Mesenchymal stem cell (in vitro differentiated cells and primary cell): ENCODE data around the gene PNPT1.

Experiments
- DNase-seq: peaks from one replicate; pipeline ENCODE4 v3.0.0-alpha.2; 2013
- H2AFZ ChIP-seq: one replicate; pipeline ENCODE4 v1.6.1; 2013; ENCODE audit warnings: low read depth, mild to moderate bottlenecking, control low read depth, inconsistent platforms, low read length, moderate library complexity
- H2AK5ac ChIP-seq: 2 replicates; pipeline ENCODE4 v1.6.1; 2013; ENCODE audit warnings: low read length, moderate library complexity, mild to moderate bottlenecking, inconsistent platforms; ENCODE audit not compliant: severe bottlenecking
- H2BK120ac ChIP-seq: one replicate; pipeline ENCODE4 v1.6.1; 2013; ENCODE audit warnings: low read depth, mild to moderate bottlenecking, inconsistent platforms, low read length, moderate library complexity
- H2BK12ac ChIP-seq, 2 experiments: one replicate each; pipeline ENCODE4 v1.6.1; 2013; ENCODE audit warnings: inconsistent platforms in 2 of 2, low read length in 2 of 2, mild to moderate bottlenecking in 2 of 2, moderate library complexity in 2 of 2, control low read depth in 1 of 2
- H2BK15ac ChIP-seq: one replicate; pipeline ENCODE4 v1.6.1; 2013; ENCODE audit warnings: mild to moderate bottlenecking, low read depth, inconsistent platforms; ENCODE audit not compliant: poor library complexity, severe bottlenecking
- H2BK5ac ChIP-seq: 2 replicates; pipeline ENCODE4 v1.6.1; 2013; ENCODE audit warnings: low read depth, mild to moderate bottlenecking, low read length, control low read depth, inconsistent platforms; ENCODE audit not compliant: poor library complexity, severe bottlenecking
- H3K14ac ChIP-seq, 2 experiments: one replicate each; pipeline ENCODE4 v1.6.1; 2013; ENCODE audit warnings: inconsistent platforms in 2 of 2, low read length in 2 of 2, control low read depth in 1 of 2, mild to moderate bottlenecking in 1 of 2, moderate library complexity in 1 of 2
- H3K18ac ChIP-seq, 2 experiments: one replicate each; pipeline ENCODE4 v1.6.1; 2013; ENCODE audit warnings: inconsistent platforms in 2 of 2, low read length in 2 of 2, control low read depth in 1 of 2, low read depth in 1 of 2, mild to moderate bottlenecking in 1 of 2
- H3K23ac ChIP-seq, 2 experiments: one replicate each; pipeline ENCODE4 v1.6.1; 2013; ENCODE audit warnings: inconsistent platforms in 2 of 2, low read length in 2 of 2, mild to moderate bottlenecking in 2 of 2, moderate library complexity in 2 of 2, control low read depth in 1 of 2
- H3K27ac ChIP-seq: 2 replicates; pipeline ENCODE4 v1.5.1; 2013; ENCODE audit warnings: mild to moderate bottlenecking, moderate library complexity, low read length, control low read depth, inconsistent platforms; ENCODE audit not compliant: poor library complexity, severe bottlenecking
- H3K27me3 ChIP-seq, 2 experiments: 2 replicates each; pipeline versions ENCODE4 v1.6.1 to v1.7.0; 2013; ENCODE audit warnings: low read length in 2 of 2, mild to moderate bottlenecking in 2 of 2, moderate library complexity in 2 of 2, control low read depth in 1 of 2, inconsistent platforms in 1 of 2; ENCODE audit not compliant: control insufficient read depth in 1 of 2, insufficient read depth in 1 of 2
- H3K36me3 ChIP-seq, 2 experiments: 2 replicates each; pipeline versions ENCODE4 v1.6.1 to v1.7.0; 2013; ENCODE audit warnings: low read length in 2 of 2, control low read depth in 1 of 2, inconsistent platforms in 1 of 2, low read depth in 1 of 2, mild to moderate bottlenecking in 1 of 2; ENCODE audit not compliant: insufficient read depth in 2 of 2, control insufficient read depth in 1 of 2
- H3K4ac ChIP-seq, 2 experiments: one replicate each; pipeline ENCODE4 v1.6.1; 2013; ENCODE audit warnings: inconsistent platforms in 2 of 2, low read length in 2 of 2, mild to moderate bottlenecking in 2 of 2, moderate library complexity in 2 of 2, control low read depth in 1 of 2, low read depth in 1 of 2
- H3K4me1 ChIP-seq: 2 replicates; pipeline ENCODE4 v1.6.1; 2013; ENCODE audit warnings: low read depth, low read length, control low read depth; ENCODE audit not compliant: control insufficient read depth, insufficient read depth
- H3K4me2 ChIP-seq: 2 replicates; pipeline ENCODE4 v1.6.1; 2013; ENCODE audit warnings: low read length, mild to moderate bottlenecking, inconsistent platforms; ENCODE audit not compliant: poor library complexity, severe bottlenecking
- H3K4me3 ChIP-seq, 2 experiments: 2 replicates each; pipeline versions ENCODE4 v1.5.1 to v1.7.0; 2013; ENCODE audit warnings: low read length in 2 of 2, mild to moderate bottlenecking in 2 of 2, control low read depth in 1 of 2, low read depth in 1 of 2; ENCODE audit not compliant: insufficient read depth in 1 of 2
- H3K79me1 ChIP-seq: replicated peaks from 2 replicates; pipeline ENCODE4 v1.6.1; 2013; ENCODE audit warnings: mild to moderate bottlenecking, control low read depth, low read length, inconsistent platforms; ENCODE audit not compliant: poor library complexity, severe bottlenecking
- H3K9ac ChIP-seq: 2 replicates; pipeline ENCODE4 v1.7.0; 2013; ENCODE audit warnings: mild to moderate bottlenecking, low read length, moderate library complexity
- H3K9me3 ChIP-seq: 2 replicates; pipeline ENCODE4 v1.7.0; 2013; ENCODE audit warnings: mild to moderate bottlenecking, low read length; ENCODE audit not compliant: control insufficient read depth
- H4K8ac ChIP-seq: one replicate; pipeline ENCODE4 v1.6.1; 2013; ENCODE audit warnings: inconsistent platforms, mild to moderate bottlenecking, low read length, moderate library complexity
- H4K91ac ChIP-seq: one replicate; pipeline ENCODE4 v1.6.1; 2013; ENCODE audit warnings: mild to moderate bottlenecking, low read length, inconsistent platforms
- WGBS: methylation state at CpG from one replicate; pipeline ENCODE4 v1.1.7; 2013; ENCODE audit warnings: mixed read lengths; 5-methylcytosine and 5-hydroxymethylcytosine counted together

Gene PNPT1

GRCh38 chr2:55617175-55618024 is 76.2 kb downstream of the PNPT1 start, which contains the start of gene PPP4R3B:
Gene PPP4R3B (minus strand): TSS chr2:55617622. CDS start chr2:55617285, 337 bp downstream.
- Histone ChIP-seq H3K27ac (peak within 1 kb of the TSS; percentile 99), H2AK5ac (no peak within 1 kb of the TSS), H2BK5ac (peak within 1 kb of the TSS; percentile 90), H3K4me3 (peak within 1 kb of the TSS; percentile 98 to 99), H3K18ac (peak within 1 kb of the TSS; percentile 97 to 100), H3K9ac (peak within 1 kb of the TSS; percentile 99), H3K23ac (peak within 1 kb of the TSS; percentile 57 to 96), H2BK120ac (peak within 1 kb of the TSS; percentile 87), H4K91ac (peak within 1 kb of the TSS; percentile 100), H3K36me3 (peaks cover 7 to 38% of the 10 kb centered on the region in 2 experiments), H3K27me3 (no peaks in the 10 kb centered on the region), H3K4me1 (peaks cover 14% of the 10 kb centered on the region), H3K79me1 (peaks cover 21% of the 10 kb centered on the region), H3K14ac (peak within 1 kb of the TSS in 1 of 2 experiments; percentile 97), H2AFZ (peak within 1 kb of the TSS; percentile 93), H3K9me3 (no peaks in the 10 kb centered on the region), H2BK15ac (peak within 1 kb of the TSS; percentile 36), H2BK12ac (peak within 1 kb of the TSS; percentile 28 to 80), H3K4me2 (peak within 1 kb of the TSS; percentile 71), H3K4ac (peak within 1 kb of the TSS; percentile 93 to 98), H4K8ac (peak within 1 kb of the TSS; percentile 98)
- DNase-seq: peak; percentile 100
- under 1% methylated on average over 77 of the region's 82 CpGs for WGBS

DNA sequence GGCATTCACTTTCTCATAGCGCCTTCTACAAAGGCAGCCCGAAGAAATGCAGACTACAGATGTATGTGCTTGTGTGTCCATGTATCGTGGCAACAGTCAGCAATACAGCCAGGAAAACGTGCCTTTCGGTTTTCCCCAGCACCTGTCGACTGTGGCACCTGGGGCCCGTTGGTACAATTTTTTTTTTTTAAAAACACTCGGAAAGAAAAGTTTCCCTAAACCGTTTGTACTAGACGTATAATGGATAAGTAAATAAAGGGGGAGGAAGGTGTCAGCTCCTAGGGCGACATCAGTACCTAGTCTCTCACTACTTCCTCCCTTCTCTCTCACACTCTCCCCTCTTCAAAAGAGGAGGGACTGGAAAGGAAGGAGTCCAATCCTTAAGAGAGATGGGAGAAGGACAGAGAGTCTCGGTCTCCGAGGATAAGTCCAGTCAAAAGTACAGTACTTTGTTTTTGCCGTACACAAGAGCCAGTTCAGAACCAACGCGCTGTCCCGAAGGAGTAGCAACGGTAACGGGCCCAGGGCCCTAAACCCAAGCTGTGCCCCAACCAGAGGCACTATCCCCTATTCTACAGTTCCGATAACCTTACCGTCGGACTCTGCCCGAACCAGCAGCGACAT is 77.0 kb downstream of the PNPT1 start:
- WGBS: under 1% methylated on average over 20 of the region's 24 CpGs

GRCh38 chr2:55611997-55612396 is 81.6 kb downstream of the PNPT1 start:
- no peak overlapping the region for H3K27ac ChIP-seq
- WGBS: 100% methylated on average over 1 of the region's 1 CpG
- H4K8ac ChIP-seq: no peak overlapping the region
- H3K79me1 ChIP-seq: peaks cover 14% of the 10 kb centered on the region
- no peak overlapping the region for H3K23ac ChIP-seq
- no peaks in the 10 kb centered on the region for H3K27me3 ChIP-seq
- H3K18ac ChIP-seq: no peak overlapping the region
- H3K14ac ChIP-seq: no peak overlapping the region
- DNase-seq: no peak
- H3K36me3 ChIP-seq: peaks cover 9 to 54% of the 10 kb centered on the region in 2 experiments
- peaks cover 3% of the 10 kb centered on the region for H3K4me1 ChIP-seq
- H4K91ac ChIP-seq: no peak overlapping the region
- H3K9ac ChIP-seq: no peak overlapping the region
- H2BK5ac ChIP-seq: no peak overlapping the region
- no peak overlapping the region for H2BK120ac ChIP-seq
- no peak overlapping the region for H2AFZ ChIP-seq
- H2BK15ac ChIP-seq: no peak overlapping the region
- no peak overlapping the region for H3K4me3 ChIP-seq
- no peak overlapping the region for H2BK12ac ChIP-seq
- H3K9me3 ChIP-seq: no peaks in the 10 kb centered on the region
- no peak overlapping the region for H3K4ac ChIP-seq
- H3K4me2 ChIP-seq: no peak overlapping the region
- H2AK5ac ChIP-seq: no peak overlapping the region

More for the DNA sequence above, 77.0 kb downstream of the PNPT1 start:
- Histone ChIP-seq H3K9me3 (no peaks in the 10 kb centered on the region), H3K79me1 (peaks cover 14% of the 10 kb centered on the region), H3K36me3 (peaks cover 6 to 43% of the 10 kb centered on the region in 2 experiments), H2BK120ac (peak overlapping the region; percentile 87), H2AFZ (peak overlapping the region; percentile 93), H2BK5ac (peak overlapping the region; percentile 75), H3K9ac (peak overlapping the region; percentile 99), H3K14ac (peak overlapping the region in 1 of 2 experiments; percentile 97), H3K4me1 (peaks cover 12% of the 10 kb centered on the region), H3K18ac (peak overlapping the region; percentile 97 to 100), H3K4me2 (peak overlapping the region; percentile 71), H3K4me3 (peak overlapping the region; percentile 98 to 99), H4K91ac (peak overlapping the region; percentile 100), H3K27ac (peak overlapping the region; percentile 99), H4K8ac (peak overlapping the region; percentile 98), H2BK15ac (no peak overlapping the region), H2BK12ac (peak overlapping the region in 1 of 2 experiments; percentile 80), H3K27me3 (no peaks in the 10 kb centered on the region), H3K4ac (peak overlapping the region; percentile 93 to 98), H2AK5ac (no peak overlapping the region), H3K23ac (peak overlapping the region; percentile 14 to 57)
- peak; percentile 81 for DNase-seq
